ENCODE results near the gene CAD.

GRCh38 chr2:27175330-27175729 is 41.8 kb upstream of the CAD start:
- no peak for TF ChIP-seq HCFC1 (IDR thresholded peaks at IDR 0.05; ENCODE audit: low read depth, low read length)
- TF ChIP-seq ZNF24 (IDR thresholded peaks at IDR 0.05), result no peak
- no peak for TF ChIP-seq MYC (IDR thresholded peaks at IDR 0.05; ENCODE audit: low read depth, low read length)
- TF ChIP-seq MYC (CRISPR knock-in tag; IDR thresholded peaks at IDR 0.05; ENCODE audit: borderline replicate concordance, low read depth), result no peak
